HG03442 (cell line): ENCODE results near the gene BCLAF1.
A peak's percentile ranks its signal among the peaks of the same experiment; 100 is the strongest.

ENCODE experiments used
- ATAC-seq: cut with Tn5 transposase; IDR thresholded peaks from one replicate; pipeline ENCODE4 v1.9.1; 2021; ENCODE audit warnings: mild to moderate bottlenecking, moderate library complexity; ENCODE audit not compliant: unreplicated experiment

BCLAF1 gene

DNA sequence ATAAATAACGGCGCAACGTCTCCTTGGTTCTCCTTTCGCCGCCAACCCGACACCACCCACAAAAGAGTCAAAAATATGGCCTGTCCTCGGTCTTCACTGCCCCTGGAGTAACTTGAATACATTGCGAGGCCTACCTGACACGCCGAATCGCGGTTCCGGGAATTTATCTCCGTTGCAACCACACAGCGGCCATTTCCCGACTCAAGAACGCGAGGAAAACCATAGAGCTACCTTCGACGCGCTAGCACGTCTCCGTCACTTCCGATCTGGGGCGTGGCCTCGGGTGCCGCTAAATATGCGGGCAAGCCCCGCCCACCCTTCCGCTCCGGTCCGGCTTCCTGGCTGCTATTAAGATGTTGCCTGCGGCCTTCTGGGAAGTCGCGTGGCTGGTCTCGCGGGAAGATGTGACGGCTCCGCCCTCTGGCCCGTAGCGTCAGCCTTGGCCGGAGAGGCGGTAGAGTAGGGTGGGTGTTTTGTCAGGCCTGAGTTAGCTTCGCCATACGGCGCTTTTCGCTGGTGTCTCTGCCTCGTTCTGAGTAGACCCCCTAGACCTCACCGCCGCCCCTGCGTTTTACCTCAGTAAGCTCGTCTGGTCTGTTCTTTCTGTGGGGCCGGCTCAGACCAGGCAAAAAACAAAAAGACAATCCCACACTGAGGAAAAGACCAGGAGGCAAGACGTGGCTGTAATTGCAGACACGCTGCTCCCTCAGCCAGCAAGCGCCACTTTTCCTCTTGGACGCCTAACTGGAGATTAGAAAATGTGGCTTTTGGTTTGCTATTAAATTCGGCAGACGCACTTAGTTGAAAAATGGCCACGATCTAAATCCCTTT is at the start of gene BCLAF1:
Gene BCLAF1 (minus strand): TSS at position 268 of the 831 bp plus-strand sequence. CDS start 9,980 bp downstream, outside the sequence.
- ATAC-seq: peak; percentile 91

GRCh38 chr6:136338486-136338885 is 48.8 kb upstream of the BCLAF1 start:
- no peak for ATAC-seq

DNA sequence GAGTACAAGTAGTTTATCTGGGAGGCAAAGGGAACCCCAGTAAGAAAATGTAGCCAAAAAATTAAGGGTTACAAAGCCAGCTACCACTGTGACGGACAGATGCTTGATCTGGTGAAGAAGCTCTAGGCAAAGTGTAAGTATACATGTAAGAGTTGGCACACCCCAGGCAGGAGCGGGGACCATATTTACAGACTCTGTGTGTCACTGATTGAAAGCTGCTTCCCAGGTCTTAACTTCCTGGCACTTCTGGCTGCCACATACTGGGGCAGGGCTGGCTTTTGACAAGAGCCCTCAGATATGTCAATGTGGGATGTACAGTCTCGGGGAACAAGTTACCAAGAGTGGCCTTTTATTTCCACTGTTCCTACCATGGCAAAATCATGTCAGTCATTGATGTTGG is 48.0 kb upstream of the BCLAF1 start:
- no peak for ATAC-seq

- ATAC-seq: no peak
These were observed 47.5 kb upstream of the BCLAF1 start for GRCh38 chr6:136337121-136337520.

GRCh38 chr6:136335736-136336363 is 46.2 kb upstream of the BCLAF1 start:
- ATAC-seq: no peak

- ATAC-seq: no peak
These were observed 45.2 kb upstream of the BCLAF1 start for GRCh38 chr6:136334853-136335252.

DNA sequence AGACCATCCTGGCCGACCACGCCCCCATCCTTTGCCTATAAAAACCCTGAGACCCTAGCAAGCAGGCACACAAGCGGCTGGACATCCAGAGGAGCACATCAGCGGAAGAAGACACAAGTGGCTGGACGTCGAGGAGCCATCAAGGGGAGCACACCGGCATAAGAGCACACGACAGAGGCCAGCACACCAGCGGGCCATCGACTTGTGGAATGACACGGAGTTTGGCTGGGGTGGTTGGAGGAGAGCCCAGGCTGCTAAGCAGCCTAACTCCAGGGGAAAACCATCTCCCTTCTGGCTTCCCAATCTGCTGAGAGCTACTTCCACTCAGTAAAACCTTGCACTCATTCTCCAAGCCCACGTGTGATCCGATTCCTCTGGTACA is 44.8 kb upstream of the BCLAF1 start:
- no peak for ATAC-seq

- ATAC-seq: no peak
These were observed 44.3 kb upstream of the BCLAF1 start for GRCh38 chr6:136333824-136334464.

DNA sequence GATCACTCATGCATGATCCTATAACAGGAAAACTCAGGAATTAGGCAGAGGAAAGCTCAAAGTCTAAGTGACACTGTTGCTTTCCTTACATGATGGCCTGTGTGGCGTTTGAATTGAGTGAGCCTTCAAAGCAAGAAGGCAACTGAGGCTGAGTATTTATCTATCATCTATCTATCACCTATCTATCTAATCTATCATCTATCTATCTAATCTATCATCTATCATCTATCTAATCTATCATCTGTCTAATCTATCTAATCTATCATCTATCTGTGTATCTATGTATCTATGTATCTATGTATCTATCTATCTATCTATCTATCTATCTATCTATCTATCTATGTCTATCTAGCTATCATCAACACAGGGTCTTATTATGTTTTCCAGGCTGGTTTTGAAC is 41.8 kb upstream of the BCLAF1 start:
- no peak for ATAC-seq

GRCh38 chr6:136330634-136331033 is 41.0 kb upstream of the BCLAF1 start:
- ATAC-seq: no peak

GRCh38 chr6:136326038-136326553 is 36.5 kb upstream of the BCLAF1 start:
- no peak for ATAC-seq

- no peak for ATAC-seq
These were observed 35.2 kb upstream of the BCLAF1 start for GRCh38 chr6:136324686-136325380.

- ATAC-seq: no peak
These were observed 33.9 kb upstream of the BCLAF1 start for GRCh38 chr6:136323431-136324112.

GRCh38 chr6:136319732-136320131 is 30.1 kb upstream of the BCLAF1 start:
- ATAC-seq: no peak

GRCh38 chr6:136318676-136319075 is 29.0 kb upstream of the BCLAF1 start:
- ATAC-seq: no peak

DNA sequence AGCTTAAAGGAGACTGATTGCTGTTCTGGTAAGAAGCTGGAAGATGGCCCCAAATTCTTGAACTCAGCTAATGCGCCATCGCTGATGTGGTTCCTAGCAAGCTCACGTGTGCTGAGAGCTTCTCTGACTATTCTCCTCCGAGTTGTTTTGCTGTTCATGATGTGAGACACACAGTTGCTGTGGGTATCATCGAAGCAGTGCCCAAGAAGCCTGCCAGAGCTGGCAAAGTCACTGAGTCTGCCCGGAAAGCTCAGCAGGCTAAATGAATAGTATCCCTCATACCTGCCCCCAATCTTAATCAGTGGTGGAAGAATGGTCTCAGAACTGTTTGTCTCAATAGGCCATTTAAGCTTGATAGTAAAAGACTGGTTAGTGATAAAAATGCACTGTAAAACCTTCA is 28.3 kb upstream of the BCLAF1 start:
- ATAC-seq: no peak

GRCh38 chr6:136317021-136317694 is 27.5 kb upstream of the BCLAF1 start:
- ATAC-seq: peak; percentile 74

GRCh38 chr6:136315594-136315993 is 25.9 kb upstream of the BCLAF1 start:
- ATAC-seq: no peak

DNA sequence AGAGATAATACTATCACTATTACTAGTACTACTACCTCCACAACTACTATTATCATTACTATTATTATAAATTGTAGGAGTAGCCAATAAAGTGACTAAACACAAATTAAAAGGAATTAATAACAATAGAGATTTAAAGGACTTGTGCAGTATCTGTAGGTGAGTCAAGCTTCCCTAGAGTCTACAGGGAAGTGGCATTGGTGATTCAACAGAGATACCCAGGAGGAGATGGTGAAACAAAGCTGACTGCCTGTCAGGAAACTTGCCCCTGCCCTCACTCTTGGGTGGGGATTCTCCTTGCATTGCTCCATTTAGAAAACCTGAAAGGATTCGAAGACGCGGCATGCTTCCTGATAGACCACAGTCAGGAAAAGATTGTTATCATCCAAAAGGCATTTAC is 23.3 kb upstream of the BCLAF1 start:
- no peak for ATAC-seq

- ATAC-seq: no peak
These were observed 20.2 kb upstream of the BCLAF1 start for GRCh38 chr6:136309729-136310311.
